ENCODE measurements around the gene CDK16.

Gene CDK16

DNA sequence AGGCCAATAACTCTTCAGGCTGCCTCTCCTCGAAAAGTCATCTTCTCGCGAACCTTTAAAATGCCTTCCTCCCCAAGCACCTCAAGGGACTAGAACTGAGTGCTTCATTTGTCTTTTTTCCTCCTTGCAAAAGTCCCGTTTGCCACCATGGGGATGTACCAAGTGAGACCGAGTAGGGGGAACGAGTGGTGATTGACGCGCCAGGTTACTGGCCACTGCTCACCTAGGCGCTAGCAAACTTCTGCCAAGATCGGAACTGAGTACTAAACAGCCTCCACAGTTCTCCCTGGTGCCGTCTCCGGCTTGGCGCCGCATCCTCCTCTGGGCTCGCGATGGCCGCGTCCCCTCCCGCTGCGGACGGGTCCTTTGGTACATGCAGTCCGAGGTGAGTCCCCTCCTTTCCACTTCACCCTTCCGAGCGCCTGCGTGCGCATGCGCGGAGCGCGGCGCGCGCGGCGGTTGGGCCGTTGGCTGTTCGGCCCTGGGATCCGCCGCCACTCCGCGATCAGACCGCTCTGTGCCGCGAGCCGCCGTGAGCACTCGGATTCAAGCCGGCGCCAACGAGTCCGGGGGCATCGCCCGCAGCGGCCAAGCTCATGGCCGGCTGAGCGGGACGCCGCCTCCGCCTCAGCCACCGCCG, at the start of gene CDK16:
Gene CDK16, plus strand, starts transcription at position 402 of the 640 bp plus-strand sequence. CDS start 4,877 bp downstream, outside the sequence.
- ATAC-seq: peak; percentile 36 to 44

DNA sequence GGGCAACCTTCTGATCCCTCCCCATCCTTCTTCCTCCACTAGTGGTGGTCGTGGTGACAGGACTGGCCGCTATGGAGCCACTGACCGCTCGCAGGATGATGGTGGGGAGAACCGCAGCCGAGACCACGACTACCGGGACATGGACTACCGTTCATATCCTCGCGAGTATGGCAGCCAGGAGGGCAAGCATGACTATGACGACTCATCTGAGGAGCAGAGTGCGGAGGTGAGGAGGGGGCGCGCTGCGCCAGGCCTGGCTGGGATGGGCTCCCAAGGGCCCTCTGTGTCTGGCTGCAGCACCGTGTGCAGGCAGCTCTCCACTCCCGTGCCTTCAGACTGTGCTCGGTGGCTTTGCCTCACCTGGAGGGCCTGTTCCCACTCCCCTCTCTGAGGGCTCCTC, 49.2 kb upstream of the CDK16 start:
- no peak for ATAC-seq

DNA sequence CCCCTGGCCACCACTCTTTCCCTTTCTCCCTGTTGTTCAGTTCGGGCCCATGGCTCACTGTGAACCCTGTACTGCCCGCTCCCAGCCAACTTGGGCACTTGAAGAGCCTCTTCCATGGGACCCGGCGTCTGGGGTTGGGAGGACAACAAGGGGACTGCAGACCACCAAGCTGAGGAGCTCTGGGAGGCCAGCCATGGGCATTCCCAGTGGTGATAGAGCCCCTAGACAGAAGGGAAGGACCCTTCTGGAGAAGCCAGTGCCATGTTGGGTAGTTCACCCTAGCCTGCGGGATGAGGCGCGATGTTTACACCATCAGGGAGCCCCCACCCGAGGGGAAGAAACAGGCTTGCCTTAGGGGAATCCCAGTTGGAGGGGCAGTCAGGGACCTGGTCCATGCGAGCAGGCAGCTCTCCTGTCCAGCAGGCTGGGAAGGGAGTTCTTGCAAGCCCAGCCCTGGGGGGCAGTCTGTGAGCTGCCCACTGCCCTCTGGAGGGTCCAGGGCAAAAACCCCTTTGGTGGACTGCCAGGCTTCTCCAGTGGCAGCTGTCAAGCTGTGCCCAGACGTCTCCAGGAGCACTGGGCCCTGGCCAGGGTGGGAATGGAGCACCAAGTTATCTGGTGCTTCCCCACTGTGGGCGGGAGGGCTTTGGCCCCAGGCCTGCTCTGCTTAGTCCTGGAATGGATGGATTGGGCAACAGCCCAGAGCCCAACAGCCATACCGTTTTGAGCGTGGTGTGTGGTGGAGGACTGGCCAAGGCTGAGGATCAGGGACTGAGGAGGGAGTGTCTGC, 48.6 kb upstream of the CDK16 start:
- ATAC-seq: no peak

DNA sequence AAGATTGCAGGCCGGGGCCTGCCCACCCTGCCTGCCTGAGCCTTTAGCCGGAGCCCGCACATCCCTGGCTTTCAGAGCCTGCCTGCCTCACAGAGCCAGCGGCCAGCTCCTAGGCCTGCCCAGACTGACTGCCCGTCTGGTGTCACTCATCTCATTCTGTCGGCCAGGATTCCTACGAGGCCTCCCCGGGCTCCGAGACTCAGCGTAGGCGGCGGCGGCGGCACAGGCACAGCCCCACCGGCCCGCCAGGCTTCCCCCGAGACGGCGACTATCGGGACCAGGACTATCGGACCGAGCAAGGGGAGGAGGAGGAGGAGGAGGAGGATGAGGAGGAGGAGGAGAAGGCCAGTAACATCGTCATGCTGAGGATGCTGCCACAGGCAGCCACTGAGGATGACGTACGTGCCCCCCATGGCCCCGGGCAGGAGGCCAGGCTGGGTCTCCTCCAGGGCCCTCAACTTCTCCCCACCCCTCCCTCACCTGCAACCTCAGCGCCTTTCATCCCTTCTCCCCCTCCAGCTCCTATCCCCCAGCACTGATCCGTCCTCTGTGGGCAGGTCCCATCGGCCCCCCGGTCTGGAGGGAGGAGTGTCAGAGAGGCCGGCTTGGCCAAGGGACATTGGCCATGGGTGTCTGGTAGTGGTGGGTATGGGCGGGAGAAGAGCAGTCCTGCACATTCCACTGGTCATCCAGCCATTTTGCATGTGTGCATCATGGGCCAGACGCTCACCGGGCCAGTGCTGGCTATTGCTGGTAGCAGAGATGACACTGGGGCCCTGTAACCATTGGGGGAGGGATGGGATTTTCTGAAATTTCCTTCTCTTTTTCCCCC, 47.4 kb upstream of the CDK16 start:
- ATAC-seq: no peak

- no peak for ATAC-seq
These were observed 46.5 kb upstream of the CDK16 start for GRCh38 chrX:47171996-47172395.

- no peak for ATAC-seq
These were observed 45.9 kb upstream of the CDK16 start for GRCh38 chrX:47172549-47172948.

DNA sequence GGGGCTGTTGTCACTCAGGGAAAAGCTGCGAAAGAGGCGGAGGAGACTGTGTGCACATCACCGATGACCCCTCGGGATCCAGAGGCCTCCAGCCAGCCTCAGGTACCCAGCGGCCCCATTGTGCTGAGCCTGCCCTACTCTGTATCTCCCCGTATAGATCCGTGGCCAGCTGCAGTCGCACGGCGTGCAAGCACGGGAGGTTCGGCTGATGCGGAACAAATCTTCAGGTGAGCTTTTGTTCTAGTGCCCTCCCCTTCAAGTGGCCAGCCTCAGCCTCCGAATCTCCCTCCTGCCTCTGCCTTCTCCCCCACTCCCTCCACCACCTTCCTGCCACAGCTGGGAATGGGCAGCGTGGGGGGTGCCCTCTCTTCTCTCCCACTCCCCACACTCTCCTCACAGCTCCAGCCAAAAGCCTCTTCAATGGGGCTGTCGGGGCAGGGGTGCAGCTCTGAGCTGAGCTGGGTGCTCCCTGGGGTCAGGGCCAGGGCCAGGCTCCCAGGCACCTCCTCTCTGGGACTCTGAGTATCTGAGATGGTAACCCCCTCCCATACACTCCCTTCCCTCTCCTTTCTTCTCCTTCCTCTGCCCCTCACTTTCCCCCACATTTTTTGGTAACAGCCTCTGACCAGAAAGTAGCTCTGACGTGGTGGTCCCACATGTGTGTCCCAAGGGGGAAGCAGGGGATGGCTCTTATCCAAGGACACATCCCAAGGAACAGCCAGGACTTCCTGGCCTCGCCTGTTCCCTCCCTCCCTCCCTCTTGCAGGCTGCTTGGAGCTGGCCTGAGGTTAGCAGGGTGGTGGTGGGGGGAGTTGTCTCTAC, 45.3 kb upstream of the CDK16 start:
- no peak for ATAC-seq

- ATAC-seq: no peak
These were observed 44.1 kb upstream of the CDK16 start for GRCh38 chrX:47174376-47174775.

DNA sequence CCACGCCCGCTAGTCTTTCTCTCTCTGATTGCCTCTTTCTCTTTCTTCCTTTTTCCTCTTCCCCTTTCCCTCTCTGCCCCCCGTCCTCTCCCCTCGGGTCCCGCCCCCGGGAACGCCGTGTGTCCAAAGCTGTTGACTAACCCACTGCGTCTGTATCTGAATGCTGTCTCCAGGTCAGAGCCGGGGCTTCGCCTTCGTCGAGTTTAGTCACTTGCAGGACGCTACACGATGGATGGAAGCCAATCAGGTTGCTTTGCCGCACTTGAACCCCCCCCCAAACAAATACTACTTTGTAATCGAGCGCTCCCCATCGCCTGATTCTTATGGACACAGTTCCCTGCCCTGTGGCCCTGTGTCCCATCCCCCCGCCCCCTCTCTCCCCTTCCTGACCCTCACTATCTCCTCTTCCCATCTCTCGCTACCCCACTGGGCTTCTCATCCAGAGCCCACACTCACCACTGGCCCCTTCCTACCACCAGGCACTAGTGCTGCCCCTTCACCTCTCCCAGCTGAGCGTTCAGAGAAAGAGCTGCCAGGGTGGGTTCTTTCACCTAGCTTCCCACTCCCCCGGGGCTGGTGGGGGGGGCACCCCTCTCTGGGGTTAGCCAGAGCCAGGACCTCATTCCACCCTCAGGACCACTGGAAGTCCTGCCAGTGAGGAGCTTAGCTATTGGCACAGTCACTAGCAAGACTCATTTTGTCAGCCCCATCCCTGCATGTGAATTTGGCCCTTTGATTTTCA, 43.5 kb upstream of the CDK16 start:
- no peak for ATAC-seq

GRCh38 chrX:47175588-47175980, 42.9 kb upstream of the CDK16 start:
- ATAC-seq: no peak

GRCh38 chrX:47176101-47176740, 42.3 kb upstream of the CDK16 start:
- ATAC-seq: no peak

- no peak for ATAC-seq
These were observed 41.4 kb upstream of the CDK16 start for GRCh38 chrX:47177079-47177478.

DNA sequence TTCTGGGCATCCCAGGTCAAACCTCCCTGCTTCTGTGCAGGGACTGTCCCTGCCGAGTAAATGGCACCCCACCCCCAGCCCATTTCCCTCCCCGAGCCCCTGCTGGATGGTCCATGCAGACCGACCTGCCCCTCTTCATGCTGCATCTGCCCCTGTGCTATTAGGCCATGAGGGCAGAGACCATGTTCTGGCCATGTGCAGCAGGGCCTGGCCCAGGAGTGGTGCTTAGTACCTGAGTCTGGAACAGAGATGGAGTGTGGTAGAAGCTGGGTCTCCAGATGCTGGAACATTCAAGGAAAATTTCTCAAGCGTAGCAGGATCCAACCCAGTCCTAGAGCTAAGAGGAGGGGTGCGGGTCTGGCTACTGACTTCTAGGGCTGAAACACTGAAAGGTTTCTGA, 40.1 kb upstream of the CDK16 start:
- ATAC-seq: no peak

DNA sequence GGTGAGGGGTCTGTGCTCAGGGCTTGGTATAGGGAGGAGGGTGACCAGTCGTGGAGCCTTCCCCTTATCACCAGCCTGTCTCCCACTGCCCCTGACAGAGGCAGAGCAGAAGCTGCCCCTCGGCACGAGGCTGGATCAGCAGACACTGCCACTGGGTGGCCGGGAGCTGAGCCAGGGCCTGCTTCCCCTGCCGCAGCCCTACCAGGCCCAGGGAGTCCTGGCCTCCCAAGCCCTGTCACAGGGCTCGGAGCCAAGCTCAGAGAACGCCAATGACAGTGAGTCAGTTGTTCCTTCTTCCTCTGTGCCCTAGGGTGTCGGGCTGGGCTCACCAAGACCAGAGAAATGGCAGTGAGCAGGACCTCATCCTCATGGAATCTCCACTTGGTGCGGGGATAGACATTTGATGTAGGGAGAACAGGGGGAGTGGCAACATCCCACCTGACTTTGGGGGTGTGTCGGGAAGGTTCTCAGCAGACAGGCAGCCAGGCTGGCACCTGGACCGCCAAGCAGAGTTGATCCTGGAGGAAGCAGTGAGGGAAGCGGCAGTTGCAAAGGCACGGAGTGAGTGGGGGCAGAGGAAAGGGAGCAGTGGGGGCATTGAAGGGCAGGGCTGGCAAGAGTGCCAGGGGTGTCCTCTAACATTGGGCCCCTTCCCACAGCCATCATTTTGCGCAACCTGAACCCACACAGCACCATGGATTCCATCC, 39.1 kb upstream of the CDK16 start:
- no peak for ATAC-seq

- ATAC-seq: no peak
These were observed 38.6 kb upstream of the CDK16 start for GRCh38 chrX:47179928-47180255.

DNA sequence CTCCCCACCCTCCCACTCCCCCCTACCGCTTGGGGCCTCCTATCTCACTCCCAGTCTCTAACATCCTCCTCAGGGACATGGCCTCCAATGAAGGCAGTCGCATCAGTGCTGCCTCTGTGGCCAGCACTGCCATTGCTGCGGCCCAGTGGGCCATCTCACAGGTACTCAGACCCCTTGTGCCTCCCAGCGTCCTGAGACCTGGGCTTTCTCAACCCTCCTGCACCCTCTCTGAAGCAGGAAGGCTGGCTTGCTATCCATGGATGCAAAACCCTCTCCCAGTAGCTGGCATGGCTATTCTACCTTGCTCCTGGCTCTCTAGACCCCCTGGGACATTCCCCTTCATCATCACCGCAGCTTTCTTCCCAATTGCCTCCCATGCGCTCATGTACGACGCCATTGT, 38.1 kb upstream of the CDK16 start:
- no peak for ATAC-seq

GRCh38 chrX:47181301-47181700, 37.2 kb upstream of the CDK16 start:
- no peak for ATAC-seq

- no peak for ATAC-seq
These were observed 36.3 kb upstream of the CDK16 start for GRCh38 chrX:47182106-47182700.

- no peak for ATAC-seq
These were observed 34.0 kb upstream of the CDK16 start for GRCh38 chrX:47184486-47184885.

DNA sequence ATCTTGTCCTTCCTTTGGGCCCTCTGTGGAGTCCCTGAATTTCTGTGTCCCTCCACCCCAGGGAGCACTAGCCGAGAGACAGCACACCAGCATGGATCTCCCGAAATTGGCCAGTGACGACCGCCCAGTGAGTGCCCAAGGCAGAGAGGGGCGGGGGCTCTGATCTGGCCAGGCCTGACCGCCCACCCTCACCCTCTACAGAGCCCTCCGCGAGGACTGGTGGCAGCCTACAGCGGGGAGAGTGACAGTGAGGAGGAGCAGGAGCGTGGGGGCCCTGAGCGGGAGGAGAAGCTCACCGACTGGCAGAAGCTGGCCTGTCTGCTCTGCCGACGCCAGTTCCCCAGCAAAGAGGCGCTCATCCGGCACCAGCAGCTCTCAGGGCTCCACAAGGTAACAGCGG, 33.2 kb upstream of the CDK16 start:
- ATAC-seq: no peak
